Subcutaneous abdominal adipose tissue (tissue), 5 donors: ENCODE measurements around the gene MAMDC2.

Experiments
- H3K27ac ChIP-seq: one replicate; pipeline ENCODE4 v1.7.0; 2013; ENCODE audit warnings: low read depth, mild to moderate bottlenecking, inconsistent platforms, low read length, moderate library complexity
- H3K27me3 ChIP-seq, 5 donors: one replicate each; pipeline ENCODE4 v1.7.0; 2013; ENCODE audit warnings: low read length in 5 of 5, inconsistent platforms in 1 of 5; ENCODE audit not compliant: control insufficient read depth in 5 of 5, insufficient read depth in 4 of 5
- H3K36me3 ChIP-seq, 5 donors: one replicate each; pipeline ENCODE4 v1.7.0; 2013; ENCODE audit warnings: low read length in 5 of 5; ENCODE audit not compliant: control insufficient read depth in 5 of 5, insufficient read depth in 5 of 5
- H3K4me1 ChIP-seq, 5 donors: one replicate each; pipeline ENCODE4 v1.7.0; 2013; ENCODE audit warnings: low read length in 5 of 5, mild to moderate bottlenecking in 3 of 5, moderate library complexity in 1 of 5; ENCODE audit not compliant: control insufficient read depth in 5 of 5, insufficient read depth in 5 of 5
- H3K4me3 ChIP-seq, 5 donors: one replicate each; pipeline ENCODE4 v1.7.0; 2013; ENCODE audit warnings: low read length in 5 of 5, low read depth in 1 of 5
- H3K9ac ChIP-seq, 5 donors: one replicate each; pipeline ENCODE4 v1.7.0; 2013; ENCODE audit warnings: low read length in 5 of 5, mild to moderate bottlenecking in 4 of 5, moderate library complexity in 3 of 5
- H3K9me3 ChIP-seq, 5 donors: one replicate each; pipeline ENCODE4 v1.7.0; 2013; ENCODE audit warnings: low read length in 5 of 5; ENCODE audit not compliant: control insufficient read depth in 5 of 5
- donor health status: healthy.
- donor health status: healthy.
- donor health status: healthy.
- donor health status: healthy.
- donor health status: healthy.

The MAMDC2 gene

DNA sequence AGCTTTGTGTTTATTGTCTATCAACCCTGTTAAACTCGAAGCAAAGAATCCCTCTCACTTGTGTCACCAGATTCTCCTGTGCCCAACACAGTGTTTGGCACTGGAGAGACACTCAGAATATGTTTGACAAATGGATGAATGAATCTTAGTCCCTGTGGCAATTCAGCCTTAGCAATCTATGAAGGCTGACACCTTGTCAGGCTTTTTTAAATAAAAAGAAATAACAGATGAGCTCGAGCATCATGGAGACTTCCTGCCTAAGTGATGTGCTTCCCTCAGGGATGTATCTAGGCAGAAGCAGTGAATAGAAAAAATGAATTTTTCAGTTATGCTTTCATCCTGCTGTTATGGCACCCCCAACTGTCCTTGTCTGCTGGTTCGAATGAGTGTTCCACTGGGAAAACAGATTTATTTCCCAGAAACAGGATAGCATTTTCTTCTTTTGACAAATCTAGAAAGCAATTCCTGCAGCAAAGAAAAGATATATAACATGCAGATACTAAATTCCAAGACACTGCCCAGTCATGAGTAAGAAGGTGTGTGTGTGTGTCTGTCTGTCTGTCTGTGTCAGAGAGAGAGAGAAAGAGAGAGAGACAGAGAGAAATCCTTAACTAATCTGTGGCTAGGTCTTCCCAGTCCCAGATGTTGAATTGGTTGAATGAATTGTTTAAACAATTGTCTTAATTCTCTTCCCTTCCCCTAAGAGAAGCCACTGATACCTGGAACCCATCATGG, 16.7 kb downstream of the MAMDC2 start:
- Histone ChIP-seq H3K27ac (no peak overlapping the region), H3K9me3 (no peaks in the 10 kb centered on the region), H3K27me3 (no peaks in the 10 kb centered on the region), H3K9ac (no peak overlapping the region), H3K4me1 (peaks cover 0 to 14% (median 4%) of the 10 kb centered on the region in 5 donors), H3K36me3 (no peaks in the 10 kb centered on the region), H3K4me3 (no peak overlapping the region)

DNA sequence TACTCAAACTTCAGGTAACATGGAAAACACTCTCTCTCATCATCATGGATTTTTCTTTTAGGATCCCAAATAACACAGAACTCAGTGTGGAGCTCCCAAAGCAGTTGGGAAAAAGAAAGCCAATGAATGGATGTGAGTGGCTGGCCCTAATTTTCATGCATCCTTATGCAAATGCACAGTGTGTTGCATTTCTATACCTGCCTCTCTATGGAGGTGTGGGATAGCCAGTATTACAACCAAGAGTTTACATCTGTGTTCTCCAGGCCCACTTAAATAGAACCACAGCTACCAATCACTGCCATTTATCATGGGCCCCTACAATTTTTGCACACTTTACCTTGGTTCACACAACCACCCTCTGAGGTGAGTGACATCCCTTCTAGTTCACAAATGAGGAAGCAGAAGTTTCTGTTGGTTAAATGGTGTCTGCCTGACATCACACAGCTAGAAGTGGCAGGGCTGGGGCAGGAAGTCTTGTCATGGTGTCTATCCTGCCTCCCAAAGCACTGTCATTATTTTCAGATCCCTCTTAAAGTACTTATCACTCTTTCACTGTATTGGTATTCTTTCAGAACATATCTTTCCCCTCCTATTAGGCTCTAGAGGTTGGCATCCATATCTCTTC, 17.3 kb downstream of the MAMDC2 start:
- H3K9me3 ChIP-seq = no peaks in the 10 kb centered on the region

DNA sequence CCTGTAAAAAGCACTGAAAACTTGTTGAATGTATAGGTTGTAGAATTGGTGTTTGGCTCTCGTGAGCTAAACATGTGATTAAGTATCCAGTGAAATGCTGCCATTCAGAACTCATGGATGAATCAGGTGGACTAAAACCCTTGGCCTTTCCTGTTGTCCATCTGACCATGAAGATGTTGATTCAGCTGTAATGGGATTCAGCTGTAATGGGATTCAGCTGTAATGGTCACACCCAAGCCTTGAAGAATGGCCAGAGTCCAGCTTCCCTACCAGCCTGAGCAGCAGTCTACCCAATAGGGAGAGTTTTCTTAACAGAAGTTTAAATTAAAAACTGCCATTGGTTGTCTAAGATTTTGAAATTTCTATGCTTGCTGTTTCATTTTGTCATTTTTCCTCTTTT, 18.1 kb downstream of the MAMDC2 start:
- no peak overlapping the region for H3K4me3 ChIP-seq
- peaks cover 0 to 21% (median 10%) of the 10 kb centered on the region in 5 donors for H3K4me1 ChIP-seq
- H3K36me3 ChIP-seq = no peaks in the 10 kb centered on the region
- no peaks in the 10 kb centered on the region for H3K27me3 ChIP-seq
- H3K9me3 ChIP-seq = no peaks in the 10 kb centered on the region
- H3K27ac ChIP-seq = no peak overlapping the region
- H3K9ac ChIP-seq = no peak overlapping the region

More for the DNA sequence above, 17.3 kb downstream of the MAMDC2 start:
- Histone ChIP-seq H3K27me3 (no peaks in the 10 kb centered on the region), H3K27ac (no peak overlapping the region), H3K36me3 (no peaks in the 10 kb centered on the region), H3K4me3 (no peak overlapping the region), H3K9ac (no peak overlapping the region), H3K4me1 (peaks cover 0 to 18% (median 6%) of the 10 kb centered on the region in 5 donors)

DNA sequence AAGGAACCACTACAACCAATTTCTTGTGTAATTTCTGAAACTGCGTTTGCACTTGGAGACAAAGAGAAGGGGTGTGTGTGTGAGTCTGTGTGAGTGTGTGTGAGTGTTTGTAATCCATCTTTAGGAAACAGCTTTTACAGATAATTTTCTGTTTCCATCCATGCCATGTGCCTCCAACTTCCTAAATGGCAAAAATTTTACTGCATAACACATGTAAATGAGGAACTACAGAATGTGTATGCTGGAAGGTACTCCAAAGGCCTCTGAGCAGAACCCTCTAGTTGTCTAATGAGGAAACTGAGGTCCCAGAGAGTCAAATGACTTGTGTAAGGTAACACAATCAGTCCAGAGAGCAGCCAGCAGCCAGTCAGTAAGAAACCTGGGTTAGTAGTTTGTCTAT, 20.8 kb downstream of the MAMDC2 start:
- H3K36me3 ChIP-seq = no peaks in the 10 kb centered on the region
- H3K27me3 ChIP-seq = no peaks in the 10 kb centered on the region
- H3K4me1 ChIP-seq = peaks cover 0 to 38% (median 15%) of the 10 kb centered on the region in 5 donors
- no peak overlapping the region for H3K27ac ChIP-seq
- H3K4me3 ChIP-seq = no peak overlapping the region
- H3K9me3 ChIP-seq = no peaks in the 10 kb centered on the region
- no peak overlapping the region for H3K9ac ChIP-seq

DNA sequence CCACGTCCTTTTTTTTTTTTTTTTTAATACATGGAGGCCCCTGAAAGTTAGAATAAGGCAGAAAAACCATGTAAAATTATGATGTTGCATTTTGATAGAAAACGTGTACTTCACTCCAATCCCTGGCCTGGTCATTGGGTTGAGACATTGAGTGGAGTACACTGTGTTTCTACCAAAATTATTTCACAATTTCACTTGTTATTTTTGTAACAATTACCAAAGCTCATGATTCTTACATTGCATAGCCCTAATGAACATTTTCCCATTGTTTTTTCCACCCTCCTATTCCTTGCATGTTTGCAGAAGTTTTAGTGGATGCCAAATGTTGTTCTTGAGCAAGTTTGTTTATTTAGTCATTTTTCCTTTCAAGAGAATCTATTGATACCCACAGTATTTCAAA, 21.9 kb downstream of the MAMDC2 start:
- no peaks in the 10 kb centered on the region for H3K27me3 ChIP-seq
- H3K27ac ChIP-seq = no peak overlapping the region
- no peak overlapping the region for H3K9ac ChIP-seq
- H3K4me1 ChIP-seq = peaks cover 0 to 37% (median 10%) of the 10 kb centered on the region in 5 donors
- H3K4me3 ChIP-seq = no peak overlapping the region
- H3K9me3 ChIP-seq = no peaks in the 10 kb centered on the region
- H3K36me3 ChIP-seq = no peaks in the 10 kb centered on the region

DNA sequence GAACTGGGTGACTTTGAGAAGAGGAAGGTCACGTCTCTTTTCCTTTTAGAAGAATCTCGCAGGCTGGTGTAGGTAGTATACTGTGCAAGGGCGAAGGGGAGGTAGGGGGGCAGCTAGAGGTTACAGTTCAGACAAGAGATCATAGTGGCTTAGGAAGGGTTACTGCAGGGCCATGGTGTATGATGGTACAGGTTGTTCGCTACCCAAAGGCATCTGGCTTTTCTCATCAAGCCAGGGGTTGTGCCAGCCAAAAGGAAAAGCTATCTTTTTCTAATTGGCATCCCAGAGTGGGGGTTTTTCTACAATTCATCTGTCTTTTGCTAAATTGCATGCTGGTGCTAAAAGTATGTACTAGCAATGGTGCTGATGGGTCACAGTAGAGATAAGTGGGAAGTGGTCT, 22.8 kb downstream of the MAMDC2 start:
- Histone ChIP-seq H3K27ac (no peak overlapping the region), H3K27me3 (no peaks in the 10 kb centered on the region), H3K9me3 (no peaks in the 10 kb centered on the region), H3K9ac (no peak overlapping the region), H3K4me1 (peaks cover 0 to 37% (median 10%) of the 10 kb centered on the region in 5 donors), H3K4me3 (no peak overlapping the region), H3K36me3 (no peaks in the 10 kb centered on the region)

DNA sequence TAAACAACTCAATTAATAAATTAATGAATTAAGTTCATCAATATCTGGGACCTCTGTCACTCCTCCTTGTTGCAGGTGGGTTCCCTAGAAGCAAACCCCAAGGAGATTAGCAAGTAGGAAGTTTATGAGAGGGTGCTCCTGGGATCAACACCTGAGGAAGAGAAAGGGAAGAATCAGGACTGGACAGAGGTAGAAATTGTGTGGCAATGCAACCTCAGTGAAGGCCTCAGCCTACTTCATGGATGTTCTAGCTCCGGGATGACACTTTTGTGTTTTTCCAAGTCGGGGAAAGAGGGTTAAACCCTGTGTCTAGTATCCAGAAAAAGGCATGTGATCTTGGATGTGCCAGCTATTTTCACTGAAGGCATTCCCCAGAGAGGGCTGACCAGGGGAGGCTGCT, 23.2 kb downstream of the MAMDC2 start:
- Histone ChIP-seq H3K4me1 (peaks cover 0 to 37% (median 10%) of the 10 kb centered on the region in 5 donors), H3K9me3 (no peaks in the 10 kb centered on the region), H3K4me3 (no peak overlapping the region), H3K9ac (no peak overlapping the region), H3K27me3 (no peaks in the 10 kb centered on the region), H3K27ac (no peak overlapping the region), H3K36me3 (no peaks in the 10 kb centered on the region)

DNA sequence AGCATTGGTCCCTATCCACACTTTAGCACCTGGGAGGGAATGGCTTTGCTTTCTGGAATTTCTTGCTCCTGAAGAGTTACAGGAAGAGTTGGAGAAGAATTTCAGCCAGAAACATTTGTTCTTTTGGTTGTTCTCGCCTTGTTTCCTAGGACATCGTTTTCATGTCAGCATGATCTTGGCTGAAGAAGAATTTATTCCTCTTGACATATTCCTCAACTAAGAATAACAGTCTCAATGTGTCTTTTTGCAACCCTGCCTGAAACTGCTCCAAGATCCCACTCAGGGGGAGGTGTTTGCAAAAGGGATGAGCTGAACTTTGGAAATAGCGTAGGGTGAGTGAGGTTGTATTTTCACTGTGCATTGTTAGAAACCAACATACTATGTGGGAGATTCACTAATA, 26.1 kb downstream of the MAMDC2 start:
- no peak overlapping the region for H3K27ac ChIP-seq
- no peak overlapping the region for H3K9ac ChIP-seq
- no peaks in the 10 kb centered on the region for H3K36me3 ChIP-seq
- no peak overlapping the region for H3K4me3 ChIP-seq
- no peaks in the 10 kb centered on the region for H3K27me3 ChIP-seq
- H3K4me1 ChIP-seq = peaks cover 0 to 37% (median 10%) of the 10 kb centered on the region in 5 donors
- H3K9me3 ChIP-seq = no peaks in the 10 kb centered on the region

DNA sequence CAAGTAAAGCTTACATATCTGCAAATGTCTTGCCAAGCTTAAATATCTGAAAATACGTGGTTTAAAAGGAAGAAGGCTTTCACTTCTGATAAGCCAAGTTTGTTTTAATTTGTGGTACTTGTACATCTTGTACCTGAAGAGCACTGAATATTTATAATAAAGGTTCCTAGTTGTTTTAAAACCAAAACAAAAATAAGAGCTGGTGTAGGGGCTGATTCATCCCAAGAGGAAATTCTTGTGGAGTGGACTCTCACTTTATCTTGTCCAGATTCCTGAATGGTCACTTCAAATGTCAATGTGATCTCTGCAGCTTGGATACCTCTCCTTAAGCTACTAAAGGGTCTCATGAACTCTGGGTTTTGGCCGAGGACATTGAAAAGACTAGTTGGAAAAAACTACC, 29.5 kb downstream of the MAMDC2 start:
- Histone ChIP-seq H3K9ac (no peak overlapping the region), H3K27ac (no peak overlapping the region), H3K9me3 (no peaks in the 10 kb centered on the region), H3K4me1 (peaks cover 0 to 14% (median 0%) of the 10 kb centered on the region in 5 donors), H3K4me3 (no peak overlapping the region), H3K27me3 (no peaks in the 10 kb centered on the region), H3K36me3 (no peaks in the 10 kb centered on the region)

DNA sequence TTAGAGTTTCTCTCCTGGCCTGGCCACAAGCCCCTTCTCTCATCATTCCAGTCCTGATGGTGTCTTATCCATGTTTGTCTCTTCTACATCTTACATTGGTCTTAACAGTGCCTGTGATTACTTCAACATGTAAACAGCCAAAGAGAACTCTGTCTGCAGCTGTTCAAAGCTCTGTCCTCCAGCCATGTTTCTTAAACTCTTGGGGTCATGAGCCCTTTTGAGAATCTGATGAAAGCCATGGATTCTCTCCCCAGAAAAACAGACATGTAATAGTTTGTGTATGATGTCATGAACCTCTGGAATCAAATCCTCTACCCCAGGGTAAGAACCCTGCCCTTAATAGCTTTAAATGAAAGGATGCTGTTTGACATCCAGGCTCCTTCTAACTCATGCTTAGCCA, 30.1 kb downstream of the MAMDC2 start:
- H3K4me1 ChIP-seq = peaks cover 0 to 9% (median 0%) of the 10 kb centered on the region in 5 donors

More for the DNA sequence above, 30.1 kb downstream of the MAMDC2 start:
- Histone ChIP-seq H3K27ac (no peak overlapping the region), H3K4me3 (no peak overlapping the region), H3K27me3 (no peaks in the 10 kb centered on the region), H3K36me3 (no peaks in the 10 kb centered on the region), H3K9ac (no peak overlapping the region), H3K9me3 (no peaks in the 10 kb centered on the region)
